Gastrocnemius medialis (tissue), 4 donors: ENCODE data around the gene RNF31.

Experiments used
- POLR2A ChIP-seq, 2 donors: fragments of 450-650 bp; IDR thresholded peaks; one replicate each; pipeline ENCODE4 v1.6.1; 2017; ENCODE audit warnings: antibody characterized with exemption in 2 of 2, mild to moderate bottlenecking in 2 of 2, moderate library complexity in 2 of 2
- TF ChIP-seq, protein P1 (sequence below), 5 experiments: fragments of 450-650 bp in 3 of 5; fragments of 200-600 bp in 2 of 5; sonication (generic) in 2 of 5; IDR thresholded peaks in 4 of 5; conservative IDR thresholded peaks in 1 of 5; 1 replicate in 4 of 5; 2 replicates in 1 of 5; pipeline ENCODE4 v1.5.1; 2016 to 2019; ENCODE audit warnings: antibody characterized with exemption in 5 of 5, mild to moderate bottlenecking in 3 of 5, moderate library complexity in 3 of 5

- TF ChIP-seq, protein P1, sequence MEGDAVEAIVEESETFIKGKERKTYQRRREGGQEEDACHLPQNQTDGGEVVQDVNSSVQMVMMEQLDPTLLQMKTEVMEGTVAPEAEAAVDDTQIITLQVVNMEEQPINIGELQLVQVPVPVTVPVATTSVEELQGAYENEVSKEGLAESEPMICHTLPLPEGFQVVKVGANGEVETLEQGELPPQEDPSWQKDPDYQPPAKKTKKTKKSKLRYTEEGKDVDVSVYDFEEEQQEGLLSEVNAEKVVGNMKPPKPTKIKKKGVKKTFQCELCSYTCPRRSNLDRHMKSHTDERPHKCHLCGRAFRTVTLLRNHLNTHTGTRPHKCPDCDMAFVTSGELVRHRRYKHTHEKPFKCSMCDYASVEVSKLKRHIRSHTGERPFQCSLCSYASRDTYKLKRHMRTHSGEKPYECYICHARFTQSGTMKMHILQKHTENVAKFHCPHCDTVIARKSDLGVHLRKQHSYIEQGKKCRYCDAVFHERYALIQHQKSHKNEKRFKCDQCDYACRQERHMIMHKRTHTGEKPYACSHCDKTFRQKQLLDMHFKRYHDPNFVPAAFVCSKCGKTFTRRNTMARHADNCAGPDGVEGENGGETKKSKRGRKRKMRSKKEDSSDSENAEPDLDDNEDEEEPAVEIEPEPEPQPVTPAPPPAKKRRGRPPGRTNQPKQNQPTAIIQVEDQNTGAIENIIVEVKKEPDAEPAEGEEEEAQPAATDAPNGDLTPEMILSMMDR (IDR thresholded peaks at IDR 0.05 in 4 of 5, conservative IDR thresholded peaks at IDR 0.05 in 1 of 5): peak in 1 of 5 experiments; percentile 24
- TF ChIP-seq POLR2A (IDR thresholded peaks at IDR 0.05): peak; percentile 55 to 73
Observed at GRCh38 chr14:24195186-24196070, 48.1 kb downstream of the RNF31 start, which contains the start of gene TM9SF1.
